ENCODE results near the gene ADAM22.

ADAM22 gene

GRCh38 chr7:88223265-88223664, 289.2 kb downstream of the ADAM22 start:
- DNase-seq = no peak

- DNase-seq = no peak
These were observed 290.7 kb downstream of the ADAM22 start for GRCh38 chr7:88224601-88225275.

- DNase-seq = no peak
These were observed 292.1 kb downstream of the ADAM22 start for GRCh38 chr7:88226201-88226600.

GRCh38 chr7:88226886-88227516, 292.9 kb downstream of the ADAM22 start:
- peak in 1 of 2 experiments; percentile 24 for DNase-seq

GRCh38 chr7:88229302-88229995, 295.4 kb downstream of the ADAM22 start:
- DNase-seq = no peak

GRCh38 chr7:88230646-88231045, 296.6 kb downstream of the ADAM22 start:
- no peak for DNase-seq

GRCh38 chr7:88233828-88234227, 299.8 kb downstream of the ADAM22 start:
- no peak for DNase-seq

GRCh38 chr7:88239852-88240251, 305.8 kb downstream of the ADAM22 start:
- no peak for DNase-seq

- peak in 1 of 2 experiments; percentile 58 for DNase-seq
These were observed 309.4 kb downstream of the ADAM22 start for GRCh38 chr7:88243345-88243909.

GRCh38 chr7:88244258-88244657, 310.2 kb downstream of the ADAM22 start:
- DNase-seq = no peak

Data from SW 1271 (cell line).